Measurements from ENCODE around the gene NOC3L. TPM values are rescaled to one million over a fixed set of nuclear protein-coding genes. Genes with fewer than 3 reads are reported as not detected.

NOC3L gene
- total and polyA plus RNA-seq, 2 donors (not counting 1 experiment from before 2014, with no cell fraction given): 10.2 to 42.0 TPM

DNA sequence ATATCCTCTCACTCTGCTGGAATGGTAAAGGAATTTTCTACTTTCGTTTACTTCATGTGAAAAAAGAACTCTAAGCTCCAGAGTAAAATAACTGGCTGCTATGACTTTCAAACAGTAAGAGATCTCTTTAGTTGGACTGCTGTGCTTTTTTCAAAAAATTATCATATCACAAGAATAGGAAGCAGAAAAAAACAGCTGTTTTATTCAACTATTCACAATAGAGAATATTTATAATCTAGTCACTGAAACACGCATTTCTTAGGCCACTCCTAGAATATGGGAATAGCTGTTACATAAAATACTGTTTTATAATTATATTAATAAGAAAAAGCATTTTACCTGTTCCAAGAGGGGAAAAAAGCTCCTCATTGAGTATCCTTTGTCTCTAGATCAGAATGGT lies 29.7 kb downstream of the NOC3L start:
- H2AFZ ChIP-seq (ENCODE audit: insufficient read depth, low read depth, low read length, poor library complexity, severe bottlenecking): no peak overlapping the region
- no peak overlapping the region for H3K4me3 Mint-ChIP-seq
- ATAC-seq (ENCODE audit: low read depth): no peak
- no peaks in the 10 kb centered on the region for H3K4me1 ChIP-seq (ENCODE audit: control insufficient read depth in 2 of 2, insufficient read depth in 2 of 2, low read length in 2 of 2)
- no peaks in the 10 kb centered on the region for H3K9me3 ChIP-seq (ENCODE audit: control extremely low read depth in 1 of 3, control insufficient read depth in 2 of 3, insufficient read depth in 1 of 3, low read length in 2 of 3)
- H3K9ac ChIP-seq (ENCODE audit: low read length): no peak overlapping the region
- no peaks in the 10 kb centered on the region for H4K20me1 ChIP-seq (ENCODE audit: control insufficient read depth, insufficient read depth, low read length, poor library complexity, severe bottlenecking)
- TF ChIP-seq CTCF (IDR thresholded peaks at IDR 0.05) (no peak), EZH2 (IDR thresholded peaks at IDR 0.05; ENCODE audit: borderline replicate concordance, insufficient read depth, low read depth, low read length, poor library complexity, severe bottlenecking) (no peak)
- no peak overlapping the region for H3K4me3 ChIP-seq (ENCODE audit: control extremely low read depth in 1 of 5, extremely low read depth in 1 of 5, insufficient read depth in 1 of 5, low read depth in 2 of 5, low read length in 4 of 5)
- ChIA-PET CTCF (interaction anchor here (0.9 to 6.5 kb wide), 5 partner anchors 8 to 111 kb away, joined by 3 to 51 read pairs (median 4); no protein-coding TSS in a partner anchor), POLR2A (no interaction called here)
- H3K79me2 ChIP-seq (ENCODE audit: control insufficient read depth, insufficient read depth, low read length): no peaks in the 10 kb centered on the region
- H3K9me3 Mint-ChIP-seq (ENCODE audit: insufficient read depth): no peaks in the 10 kb centered on the region
- H3K27ac ChIP-seq (ENCODE audit: low read length in 2 of 2): no peak overlapping the region
- no peaks in the 10 kb centered on the region for H3K27me3 Mint-ChIP-seq
- no peaks in the 10 kb centered on the region for H3K4me1 Mint-ChIP-seq
- H3K36me3 ChIP-seq (replicated peaks in 1 of 2; ENCODE audit: control extremely low read depth in 1 of 2, control insufficient read depth in 1 of 2, extremely low read depth in 1 of 2, insufficient read depth in 2 of 2, low read length in 1 of 2): peaks cover 11 to 68% of the 10 kb centered on the region in 2 experiments
- H3K4me2 ChIP-seq (replicated peaks; ENCODE audit: low read depth, low read length, poor library complexity, severe bottlenecking): no peak overlapping the region
- no CpG with 5 or more reads among the region's 2 CpGs for WGBS (ENCODE audit: insufficient coverage)
- H3K27ac Mint-ChIP-seq: no peak overlapping the region
- H3K27me3 ChIP-seq (replicated peaks in 1 of 4; ENCODE audit: control extremely low read depth in 1 of 4, control insufficient read depth in 3 of 4, insufficient read depth in 4 of 4, low read length in 3 of 4): no peaks in the 10 kb centered on the region
- DNase-seq: no peak
- intact Hi-C loops (cut with micrococcal nuclease): no loop called here

GRCh38 chr10:94328613-94329012 lies 34.1 kb downstream of the NOC3L start:
- Histone ChIP-seq H3K79me2 (ENCODE audit: control insufficient read depth, insufficient read depth, low read length) (no peaks in the 10 kb centered on the region), H3K4me1 (ENCODE audit: control insufficient read depth in 2 of 2, insufficient read depth in 2 of 2, low read length in 2 of 2) (no peaks in the 10 kb centered on the region), H3K27me3 (replicated peaks in 1 of 4; ENCODE audit: control extremely low read depth in 1 of 4, control insufficient read depth in 3 of 4, insufficient read depth in 4 of 4, low read length in 3 of 4) (no peaks in the 10 kb centered on the region), H2AFZ (ENCODE audit: insufficient read depth, low read depth, low read length, poor library complexity, severe bottlenecking) (no peak overlapping the region), H3K36me3 (replicated peaks in 1 of 2; ENCODE audit: control extremely low read depth in 1 of 2, control insufficient read depth in 1 of 2, extremely low read depth in 1 of 2, insufficient read depth in 2 of 2, low read length in 1 of 2) (peaks cover 1 to 51% of the 10 kb centered on the region in 2 experiments), H3K27ac (ENCODE audit: low read length in 2 of 2) (no peak overlapping the region), H3K9ac (ENCODE audit: low read length) (no peak overlapping the region), H3K4me2 (replicated peaks; ENCODE audit: low read depth, low read length, poor library complexity, severe bottlenecking) (no peak overlapping the region), H4K20me1 (ENCODE audit: control insufficient read depth, insufficient read depth, low read length, poor library complexity, severe bottlenecking) (no peaks in the 10 kb centered on the region), H3K4me3 (ENCODE audit: control extremely low read depth in 1 of 5, extremely low read depth in 1 of 5, insufficient read depth in 1 of 5, low read depth in 2 of 5, low read length in 4 of 5) (no peak overlapping the region), H3K9me3 (ENCODE audit: control extremely low read depth in 1 of 3, control insufficient read depth in 2 of 3, insufficient read depth in 1 of 3, low read length in 2 of 3) (no peaks in the 10 kb centered on the region)
- intact Hi-C loops (cut with micrococcal nuclease): no loop called here
- Mint-ChIP-seq H3K9me3 (ENCODE audit: insufficient read depth) (no peaks in the 10 kb centered on the region), H3K27ac (no peak overlapping the region), H3K4me3 (no peak overlapping the region), H3K4me1 (no peaks in the 10 kb centered on the region), H3K27me3 (no peaks in the 10 kb centered on the region)
- DNase-seq (no peak), ATAC-seq (ENCODE audit: low read depth) (no peak)
- TF ChIP-seq CTCF (IDR thresholded peaks at IDR 0.05) (no peak), EZH2 (IDR thresholded peaks at IDR 0.05; ENCODE audit: borderline replicate concordance, insufficient read depth, low read depth, low read length, poor library complexity, severe bottlenecking) (no peak)
- no CpG with 5 or more reads among the region's 3 CpGs for WGBS (ENCODE audit: insufficient coverage)
- POLR2A ChIA-PET: no interaction called here
- CTCF ChIA-PET: interaction anchor here (1.5 kb wide), 1 partner anchor 8 kb away, joined by 5 read pairs; no protein-coding TSS in a partner anchor

All from B cell (primary cell).